Progenitor cell of endocrine pancreas (in vitro differentiated cells): ENCODE data around the gene SSH2. TPM values are rescaled to one million over a fixed set of nuclear protein-coding genes. Genes with fewer than 3 reads are reported as not detected.

ENCODE experiments used
- DNase-seq: peaks from one replicate; pipeline ENCODE4 v3.0.0; 2021; ENCODE audit warnings: low spot score; ENCODE audit not compliant: unreplicated experiment
- H3K27ac Mint-ChIP-seq: 2 replicates; pipeline ENCODE4 v1.8.0; 2021; ENCODE audit warnings: mild to moderate bottlenecking, moderate library complexity, mixed read lengths
- H3K27me3 Mint-ChIP-seq: 2 replicates; pipeline ENCODE4 v1.8.0; 2021; ENCODE audit warnings: mixed read lengths
- H3K36me3 Mint-ChIP-seq: 2 replicates; pipeline ENCODE4 v1.8.0; 2022; ENCODE audit warnings: mixed read lengths; ENCODE audit not compliant: insufficient read depth
- H3K4me1 Mint-ChIP-seq: 2 replicates; pipeline ENCODE4 v1.8.0; 2021; ENCODE audit warnings: low read depth, mixed read lengths
- H3K4me3 Mint-ChIP-seq: 2 replicates; pipeline ENCODE4 v1.8.0; 2021; ENCODE audit warnings: low read depth, mild to moderate bottlenecking, moderate library complexity, mixed read lengths
- H3K9me3 Mint-ChIP-seq: 2 replicates; pipeline ENCODE4 v1.8.0; 2021; ENCODE audit warnings: low read depth, mixed read lengths
- CTCF ChIP-seq: fragments of 200-600 bp; sonication (generic); IDR thresholded peaks from one replicate; pipeline ENCODE4 v1.5.0; 2021; ENCODE audit warnings: antibody characterized with exemption, mild to moderate bottlenecking; ENCODE audit not compliant: unreplicated experiment
- total RNA-seq: library from RNA; stranded (reverse); gene quantifications from 2 replicates; pipeline ENCODE4 v1.2.1, GENCODE V29; 2021

SSH2 gene
- total RNA-seq, 1 donor from 2014 or later, result 20.7 TPM

- no peak for DNase-seq
These were observed 104.4 kb downstream of the SSH2 start for GRCh38 chr17:29825604-29826003.

GRCh38 chr17:29821897-29822296 is 108.1 kb downstream of the SSH2 start:
- H3K4me3 Mint-ChIP-seq, result no peak overlapping the region
- H3K9me3 Mint-ChIP-seq, result no peaks in the 10 kb centered on the region
- H3K36me3 Mint-ChIP-seq, result no peaks in the 10 kb centered on the region
- DNase-seq, result no peak
- no peak for TF ChIP-seq CTCF
- no peak overlapping the region for H3K27ac Mint-ChIP-seq
- no peaks in the 10 kb centered on the region for H3K27me3 Mint-ChIP-seq
- peaks cover 10% of the 10 kb centered on the region for H3K4me1 Mint-ChIP-seq

More at GRCh38 chr17:29825604-29826003, 104.4 kb downstream of the SSH2 start:
- Mint-ChIP-seq H3K27me3 (no peaks in the 10 kb centered on the region), H3K36me3 (no peaks in the 10 kb centered on the region), H3K9me3 (no peaks in the 10 kb centered on the region), H3K27ac (no peak overlapping the region), H3K4me1 (peaks cover 17% of the 10 kb centered on the region), H3K4me3 (no peak overlapping the region)
- no peak for TF ChIP-seq CTCF

- no peaks in the 10 kb centered on the region for H3K9me3 Mint-ChIP-seq
- no peak overlapping the region for H3K4me3 Mint-ChIP-seq
These were observed 109.6 kb downstream of the SSH2 start for GRCh38 chr17:29820425-29820824.

GRCh38 chr17:29807520-29808361 is 122.3 kb downstream of the SSH2 start:
- Mint-ChIP-seq H3K4me3 (no peak overlapping the region), H3K4me1 (peaks cover 15% of the 10 kb centered on the region), H3K27me3 (no peaks in the 10 kb centered on the region), H3K36me3 (no peaks in the 10 kb centered on the region), H3K9me3 (no peaks in the 10 kb centered on the region), H3K27ac (no peak overlapping the region)
- peak; percentile 41 for DNase-seq
- peak; percentile 83 for TF ChIP-seq CTCF

More at GRCh38 chr17:29820425-29820824, 109.6 kb downstream of the SSH2 start:
- H3K27ac Mint-ChIP-seq, result no peak overlapping the region
- TF ChIP-seq CTCF, result no peak
- peaks cover 5% of the 10 kb centered on the region for H3K4me1 Mint-ChIP-seq
- H3K27me3 Mint-ChIP-seq, result no peaks in the 10 kb centered on the region
- DNase-seq, result no peak
- no peaks in the 10 kb centered on the region for H3K36me3 Mint-ChIP-seq

- Mint-ChIP-seq H3K36me3 (no peaks in the 10 kb centered on the region), H3K4me3 (no peak overlapping the region)
These were observed 127.8 kb downstream of the SSH2 start for GRCh38 chr17:29802246-29802645.

More at GRCh38 chr17:29802246-29802645, 127.8 kb downstream of the SSH2 start:
- DNase-seq, result no peak
- no peak for TF ChIP-seq CTCF
- H3K9me3 Mint-ChIP-seq, result no peaks in the 10 kb centered on the region
- H3K27me3 Mint-ChIP-seq, result no peaks in the 10 kb centered on the region
- no peak overlapping the region for H3K27ac Mint-ChIP-seq
- H3K4me1 Mint-ChIP-seq, result peaks cover 19% of the 10 kb centered on the region
